HG03045 (cell line): Measurements from ENCODE around the gene DYNLT5.
"Not testable (repeated sequence)": the region's sequence is repeated elsewhere in the genome, so short reads cannot be mapped to it uniquely, and the experiment has no call there.

ENCODE experiments used
- ATAC-seq: cut with Tn5 transposase; IDR thresholded peaks from one replicate; pipeline ENCODE4 v1.9.1; 2021; ENCODE audit warnings: mild to moderate bottlenecking, moderate library complexity; ENCODE audit not compliant: unreplicated experiment

DYNLT5 gene

GRCh38 chr1:66752000-66752592, at the start of gene DYNLT5:
Gene DYNLT5 (plus strand): TSS chr1:66752459. CDS start chr1:66754659, 2,200 bp downstream.
- no peak for ATAC-seq

- ATAC-seq = no peak
Measured at GRCh38 chr1:66704177-66704875, 47.9 kb upstream of the DYNLT5 start.

- no peak for ATAC-seq
Measured at GRCh38 chr1:66705110-66705509, 47.1 kb upstream of the DYNLT5 start.

GRCh38 chr1:66711420-66711819, 40.8 kb upstream of the DYNLT5 start:
- no peak for ATAC-seq

- no peak for ATAC-seq
Measured at GRCh38 chr1:66712839-66713238, 39.4 kb upstream of the DYNLT5 start.

- no peak for ATAC-seq
Measured at GRCh38 chr1:66723985-66724384, 28.3 kb upstream of the DYNLT5 start.

- ATAC-seq = peak; percentile 85
Measured at GRCh38 chr1:66725885-66726665, 26.2 kb upstream of the DYNLT5 start.

GRCh38 chr1:66728021-66728420, 24.2 kb upstream of the DYNLT5 start:
- no peak for ATAC-seq

GRCh38 chr1:66728716-66729115, 23.5 kb upstream of the DYNLT5 start:
- not testable (repeated sequence) for ATAC-seq

- ATAC-seq = no peak
Measured at GRCh38 chr1:66729119-66729518, 23.1 kb upstream of the DYNLT5 start.

GRCh38 chr1:66729523-66729922, 22.7 kb upstream of the DYNLT5 start:
- no peak for ATAC-seq

- no peak for ATAC-seq
Measured at GRCh38 chr1:66730462-66730861, 21.8 kb upstream of the DYNLT5 start.

- no peak for ATAC-seq
Measured at GRCh38 chr1:66731170-66731865, 20.9 kb upstream of the DYNLT5 start.

- no peak for ATAC-seq
Measured at GRCh38 chr1:66732407-66733166, 19.7 kb upstream of the DYNLT5 start.

GRCh38 chr1:66733348-66734017, 18.8 kb upstream of the DYNLT5 start:
- no peak for ATAC-seq

- not testable (repeated sequence) for ATAC-seq
Measured at GRCh38 chr1:66734531-66734930, 17.7 kb upstream of the DYNLT5 start.

- ATAC-seq = no peak
Measured at GRCh38 chr1:66737836-66738235, 14.4 kb upstream of the DYNLT5 start.

- ATAC-seq = peak; percentile 60
Measured at GRCh38 chr1:66739401-66740157, 12.7 kb upstream of the DYNLT5 start.

- ATAC-seq = no peak
Measured at GRCh38 chr1:66745451-66745850, 6.8 kb upstream of the DYNLT5 start.
